HG03442 (cell line): Measurements from ENCODE around the gene ZNF584.

Experiments used
- ATAC-seq: cut with Tn5 transposase; IDR thresholded peaks from one replicate; pipeline ENCODE4 v1.9.1; 2021; ENCODE audit warnings: mild to moderate bottlenecking, moderate library complexity; ENCODE audit not compliant: unreplicated experiment

The ZNF584 gene

DNA sequence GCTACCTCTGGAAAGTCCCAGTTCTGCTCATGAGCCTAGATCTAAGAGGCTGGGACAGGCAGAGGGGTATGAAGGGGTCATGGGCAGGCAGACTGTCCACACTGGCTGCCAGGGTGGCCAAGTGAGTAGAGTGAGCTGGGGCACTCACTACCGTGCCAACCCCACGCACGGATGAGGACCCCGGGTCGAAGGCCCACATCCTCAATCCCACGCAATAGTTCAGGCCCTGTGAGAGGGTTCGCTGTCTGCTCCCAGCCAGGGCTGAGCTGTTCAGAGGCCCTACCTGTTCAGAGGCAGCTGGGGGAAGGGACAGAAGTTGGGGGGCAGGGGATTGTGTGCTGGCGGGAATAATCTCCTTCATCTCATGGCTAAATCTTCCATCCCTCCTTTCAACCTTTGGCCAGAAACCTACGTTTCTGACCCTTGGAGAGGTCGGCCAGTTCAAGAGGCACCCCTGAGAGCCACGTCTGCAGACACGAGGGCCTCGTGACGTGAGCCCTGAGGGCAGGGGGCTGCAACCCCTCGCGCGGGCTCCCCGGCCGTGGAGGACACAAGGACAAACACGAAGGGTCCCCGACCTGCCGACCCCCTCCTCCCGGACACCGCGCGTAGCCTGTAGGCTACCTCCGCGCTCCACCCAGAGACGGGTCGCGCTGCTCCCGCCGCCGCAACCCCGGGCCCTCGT, 22.4 kb upstream of the ZNF584 start:
- ATAC-seq = peak; percentile 7

DNA sequence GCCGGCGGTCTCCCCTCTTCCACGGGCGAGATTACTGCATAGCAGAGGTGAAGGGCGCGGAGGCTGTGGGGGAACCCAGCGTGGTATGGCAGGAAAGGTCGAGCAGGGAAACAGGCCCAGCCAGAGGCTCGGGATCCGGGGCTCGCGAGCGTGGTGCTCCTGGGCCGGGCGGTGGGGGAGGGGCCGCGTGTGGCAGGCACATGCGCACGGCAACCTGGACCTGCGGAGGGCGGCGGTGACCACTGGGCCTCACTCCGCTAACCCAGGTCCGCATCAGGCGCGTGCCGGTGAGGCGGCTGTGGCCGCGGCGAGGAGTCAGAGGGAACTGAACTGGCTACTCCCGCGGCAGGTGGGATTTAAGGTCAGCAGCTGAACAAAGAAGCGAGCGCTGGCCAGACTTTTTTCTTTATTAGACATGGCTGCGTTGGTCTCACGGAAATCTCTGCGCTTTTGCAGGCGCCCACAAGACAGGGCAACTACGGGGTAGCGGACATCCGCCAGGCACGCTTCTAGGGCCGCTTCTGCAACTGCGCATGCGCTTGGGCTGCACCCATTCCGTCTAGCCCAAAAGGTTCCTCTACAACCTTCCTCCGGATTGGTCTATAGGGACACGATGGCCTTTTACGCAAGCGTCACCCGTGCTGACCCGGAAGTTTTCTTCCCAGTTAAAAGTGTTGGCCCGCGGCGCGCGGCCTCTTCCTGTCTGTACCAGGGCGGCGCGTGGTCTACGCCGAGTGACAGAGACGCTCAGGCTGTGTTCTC, 21.7 kb upstream of the ZNF584 start, which contains the start of gene RPS5:
TSS of gene RPS5 (plus strand) at position 694 of the 762 bp plus-strand sequence. CDS start 869 bp downstream, outside the sequence.
- peak; percentile 84 for ATAC-seq

DNA sequence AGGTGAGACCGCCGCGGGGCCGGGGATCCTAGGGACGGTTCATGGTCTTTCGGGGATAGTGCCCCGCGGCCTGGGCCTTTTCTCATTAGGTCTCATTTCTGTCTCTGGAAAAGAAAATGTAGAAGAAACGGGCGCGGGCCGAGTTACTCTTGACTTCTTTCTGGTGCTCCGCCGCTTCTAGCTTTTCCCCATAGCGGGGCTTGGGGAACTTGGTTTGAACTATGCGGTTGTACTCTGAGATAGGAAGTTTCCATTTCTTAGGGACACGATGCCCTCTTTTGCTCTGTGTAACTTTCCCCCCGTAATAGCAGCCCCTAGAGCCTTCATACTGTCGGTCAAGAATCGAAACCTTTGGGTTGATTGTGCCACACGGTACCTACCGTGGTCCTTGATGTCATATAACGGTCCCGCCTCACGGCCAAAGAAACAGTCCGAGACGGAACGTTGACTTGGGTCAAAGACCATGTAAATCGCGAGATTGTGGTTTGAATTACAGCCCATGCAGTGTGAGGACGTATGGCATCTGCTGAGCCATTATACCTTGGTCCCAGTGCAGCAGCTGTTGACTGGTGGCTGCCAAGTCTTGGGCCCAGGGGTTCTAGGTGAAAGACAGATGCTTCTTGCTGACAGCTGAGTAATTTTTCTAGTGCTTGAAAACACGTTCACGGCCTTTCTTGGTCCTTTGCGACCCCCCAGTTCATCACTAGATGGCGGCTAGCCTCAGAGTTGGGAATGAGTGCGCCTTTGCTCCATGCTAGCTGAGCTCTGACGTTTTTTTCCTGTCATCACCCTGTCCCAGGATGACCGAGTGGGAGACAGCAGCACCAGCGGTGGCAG, 20.9 kb upstream of the ZNF584 start:
- ATAC-seq = no peak

DNA sequence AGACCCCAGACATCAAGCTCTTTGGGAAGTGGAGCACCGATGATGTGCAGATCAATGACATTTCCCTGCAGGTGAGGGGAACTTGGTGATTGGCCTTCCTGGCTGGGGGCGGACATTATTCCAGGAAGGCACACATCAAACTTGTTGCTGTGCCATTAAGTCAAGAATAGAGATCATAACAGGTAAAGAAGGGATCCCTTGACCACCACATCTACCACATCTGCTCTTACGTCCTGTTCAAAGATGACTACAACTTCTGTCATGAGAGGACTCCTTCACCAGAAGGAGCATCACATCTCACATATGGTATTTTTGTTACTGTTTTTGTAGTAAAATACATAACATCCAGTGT, 20.3 kb upstream of the ZNF584 start:
- ATAC-seq = no peak

DNA sequence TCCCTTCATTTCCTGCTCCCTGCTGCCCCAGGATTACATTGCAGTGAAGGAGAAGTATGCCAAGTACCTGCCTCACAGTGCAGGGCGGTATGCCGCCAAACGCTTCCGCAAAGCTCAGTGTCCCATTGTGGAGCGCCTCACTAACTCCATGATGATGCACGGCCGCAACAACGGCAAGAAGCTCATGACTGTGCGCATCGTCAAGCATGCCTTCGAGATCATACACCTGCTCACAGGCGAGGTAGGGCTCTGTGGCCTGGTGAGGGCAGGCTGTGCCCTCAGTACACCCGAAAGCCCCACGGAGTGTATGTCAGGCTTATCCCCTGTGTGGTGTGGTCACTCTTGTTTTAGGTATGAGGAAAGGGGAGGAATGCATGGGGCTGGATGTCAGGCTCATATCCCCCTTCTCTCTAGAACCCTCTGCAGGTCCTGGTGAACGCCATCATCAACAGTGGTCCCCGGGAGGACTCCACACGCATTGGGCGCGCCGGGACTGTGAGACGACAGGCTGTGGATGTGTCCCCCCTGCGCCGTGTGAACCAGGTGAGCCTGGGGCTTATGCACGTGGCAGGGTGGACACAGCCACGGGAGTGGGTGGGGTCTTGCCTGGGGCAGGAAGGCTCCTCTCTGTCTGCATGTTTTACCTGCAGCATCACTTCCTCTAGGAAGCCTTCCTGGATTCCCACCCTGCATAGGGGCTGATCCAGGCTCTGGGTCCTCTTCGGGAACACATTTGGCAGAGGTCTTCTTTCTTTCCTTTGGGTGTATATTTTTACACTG, 15.3 kb upstream of the ZNF584 start:
- ATAC-seq = no peak

DNA sequence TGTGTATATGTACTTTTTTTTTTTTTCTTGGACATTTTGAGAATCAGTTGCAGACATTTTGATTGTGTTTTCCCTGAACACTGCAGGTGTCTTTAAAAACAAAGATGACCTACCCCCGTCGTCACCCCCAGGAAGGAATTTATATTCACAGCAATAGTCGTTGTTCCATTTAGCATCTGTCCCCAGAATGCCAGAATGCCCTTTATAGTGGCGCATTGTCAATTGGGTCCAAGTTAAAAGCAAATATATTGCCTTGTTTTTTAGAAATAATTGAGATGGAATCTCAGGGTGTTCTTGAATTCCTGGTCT, 14.8 kb upstream of the ZNF584 start:
- ATAC-seq = no peak

DNA sequence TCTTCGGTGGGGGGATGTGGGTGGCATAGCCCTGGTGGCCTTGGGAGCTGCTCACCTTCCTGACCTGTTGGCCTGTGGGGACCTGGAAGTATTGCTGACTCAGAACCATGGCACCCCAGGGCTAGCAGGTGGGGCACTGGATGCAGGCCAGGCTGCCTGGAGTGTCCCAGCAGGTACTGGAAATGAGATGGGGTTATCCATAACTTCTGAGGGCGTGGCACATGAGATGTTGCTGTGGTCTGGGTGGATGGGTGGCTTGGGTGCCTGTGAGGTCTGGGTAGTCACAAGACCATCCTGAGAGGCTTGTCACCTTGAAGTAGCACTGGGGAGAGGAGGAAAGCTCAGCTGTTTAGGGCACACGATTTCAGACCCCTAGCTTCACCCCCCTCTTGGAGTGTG, 13.6 kb upstream of the ZNF584 start:
- ATAC-seq = no peak

DNA sequence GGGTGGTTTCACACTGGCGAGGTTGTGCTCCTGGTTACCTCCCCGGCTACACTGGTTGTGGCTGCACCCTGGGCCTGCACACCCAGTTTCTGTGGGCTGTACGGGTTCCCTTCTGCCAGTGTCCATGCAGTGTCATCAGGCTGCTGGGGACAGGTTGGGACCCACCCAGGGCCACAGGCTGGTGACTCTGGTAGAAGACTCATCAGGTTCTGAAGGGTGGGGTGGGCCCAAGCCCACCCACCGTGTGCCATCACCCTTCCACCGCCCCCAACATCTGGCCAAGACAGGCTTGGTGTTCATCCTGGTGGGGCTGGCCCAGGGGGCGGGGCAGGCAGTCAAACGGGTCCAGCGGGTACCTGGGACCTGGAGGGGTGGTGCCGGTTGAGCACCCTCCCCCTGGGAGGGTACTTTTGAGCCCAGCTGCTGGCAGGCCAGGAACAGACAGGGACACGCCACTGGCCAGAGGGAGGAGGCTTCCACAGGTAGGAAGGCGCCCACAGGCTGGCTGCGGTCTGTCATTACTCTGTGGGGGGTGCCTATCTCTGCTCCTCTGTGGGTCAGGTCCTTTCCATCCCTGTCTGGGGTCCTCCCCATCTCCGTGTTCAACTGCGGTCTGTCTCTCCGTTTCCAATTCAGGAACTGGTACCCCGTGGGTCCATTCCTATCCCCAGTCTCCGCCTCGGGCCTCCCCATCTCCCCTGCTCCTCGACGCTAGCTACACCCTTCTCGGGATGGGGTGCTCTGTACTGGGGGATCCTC, 13.1 kb upstream of the ZNF584 start, which contains the start of gene RNF225:
TSS of gene RNF225 (plus strand) at position 437 of the 759 bp plus-strand sequence. CDS start 434 bp downstream, outside the sequence.
- ATAC-seq = no peak

DNA sequence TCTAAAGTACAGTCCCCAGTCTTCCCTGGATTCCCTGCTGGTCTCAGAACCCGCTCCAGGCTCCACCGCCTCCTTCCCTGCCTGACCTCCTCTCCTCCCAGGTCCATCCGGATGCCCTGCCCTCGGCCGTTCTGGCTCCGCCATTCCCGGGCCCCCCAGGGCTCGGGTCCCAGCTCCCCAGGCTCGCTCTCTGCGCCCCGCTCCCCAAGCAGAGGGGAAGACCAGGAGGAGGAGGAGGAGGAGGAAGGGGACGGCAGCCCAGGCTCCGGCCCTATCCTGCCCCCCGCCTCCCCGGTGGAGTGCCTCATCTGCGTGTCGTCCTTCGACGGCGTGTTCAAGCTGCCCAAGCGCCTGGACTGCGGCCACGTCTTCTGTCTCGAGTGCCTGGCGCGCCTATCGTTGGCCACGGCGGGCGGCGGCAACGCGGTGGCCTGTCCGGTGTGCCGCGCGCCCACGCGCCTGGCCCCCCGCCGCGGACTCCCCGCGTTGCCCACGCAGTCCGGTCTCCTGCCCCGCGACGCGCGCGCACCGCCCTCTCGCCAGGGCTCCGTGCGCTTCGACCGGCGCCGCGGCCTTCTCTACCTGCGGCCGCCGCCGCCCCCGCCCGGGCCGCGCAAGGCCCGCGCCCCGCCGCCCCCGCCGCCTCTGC, 12.3 kb upstream of the ZNF584 start:
- no peak for ATAC-seq

DNA sequence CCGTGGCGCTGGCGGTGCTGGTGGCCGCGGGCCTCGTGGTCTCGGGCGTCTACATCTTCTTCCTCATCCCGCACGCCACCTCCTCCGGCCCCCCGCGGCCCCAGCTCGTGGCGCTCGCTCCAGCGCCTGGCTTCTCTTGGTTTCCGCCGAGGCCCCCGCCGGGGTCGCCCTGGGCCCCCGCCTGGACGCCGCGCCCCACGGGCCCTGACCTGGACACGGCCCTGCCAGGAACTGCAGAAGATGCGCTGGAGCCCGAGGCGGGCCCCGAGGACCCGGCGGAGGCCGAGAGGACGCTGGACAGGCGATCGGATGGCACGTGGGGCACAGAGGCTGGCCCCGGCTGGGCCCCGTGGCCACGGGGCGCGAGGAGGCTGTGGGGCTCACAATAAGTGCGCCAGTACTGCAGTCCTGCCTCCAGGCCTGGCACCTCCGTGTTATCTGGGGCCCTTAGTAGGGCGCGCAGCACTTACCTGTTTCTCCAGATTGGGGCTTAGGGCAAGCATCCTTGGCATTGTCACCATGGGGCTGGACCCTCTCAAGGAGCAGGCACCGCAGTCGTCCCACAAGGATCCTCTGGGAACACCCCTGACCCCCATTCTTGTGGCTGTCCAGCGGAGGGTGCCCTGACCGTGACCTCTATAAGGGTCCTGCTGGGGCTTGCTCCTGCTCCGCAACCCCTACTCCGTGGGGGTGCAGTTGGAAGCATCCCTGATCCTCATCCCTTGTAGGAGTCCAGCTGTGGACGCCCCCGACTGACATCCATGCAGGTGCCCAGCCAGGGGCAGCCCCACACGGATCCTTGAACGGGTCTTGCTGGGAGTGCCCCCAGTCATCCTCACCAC, 11.5 kb upstream of the ZNF584 start:
- ATAC-seq = no peak

DNA sequence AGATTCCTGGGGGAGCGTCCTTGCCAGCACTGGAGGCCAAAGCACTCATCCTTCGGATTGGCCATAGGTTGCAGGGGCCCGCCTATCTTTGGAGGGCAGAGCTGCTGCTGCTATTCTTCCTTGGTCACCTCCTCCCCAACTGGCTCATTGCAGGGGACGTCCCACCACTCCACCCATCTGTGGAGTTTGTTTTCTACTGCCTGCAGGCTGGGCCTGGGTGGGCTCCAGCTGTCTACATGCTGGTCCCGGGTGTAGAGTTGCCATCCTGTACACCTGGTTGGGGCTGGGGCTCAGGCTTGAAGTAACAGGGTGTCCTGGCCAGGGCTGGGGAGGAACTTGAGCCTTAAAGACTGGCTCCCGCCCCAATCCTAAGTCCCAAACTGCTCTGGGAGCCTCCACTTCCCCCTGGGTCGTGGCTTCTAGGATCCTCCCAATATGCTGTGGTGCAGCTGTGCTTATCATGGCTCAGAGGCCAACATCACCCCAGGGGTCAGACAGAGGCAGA, 10.9 kb upstream of the ZNF584 start:
- ATAC-seq = no peak

DNA sequence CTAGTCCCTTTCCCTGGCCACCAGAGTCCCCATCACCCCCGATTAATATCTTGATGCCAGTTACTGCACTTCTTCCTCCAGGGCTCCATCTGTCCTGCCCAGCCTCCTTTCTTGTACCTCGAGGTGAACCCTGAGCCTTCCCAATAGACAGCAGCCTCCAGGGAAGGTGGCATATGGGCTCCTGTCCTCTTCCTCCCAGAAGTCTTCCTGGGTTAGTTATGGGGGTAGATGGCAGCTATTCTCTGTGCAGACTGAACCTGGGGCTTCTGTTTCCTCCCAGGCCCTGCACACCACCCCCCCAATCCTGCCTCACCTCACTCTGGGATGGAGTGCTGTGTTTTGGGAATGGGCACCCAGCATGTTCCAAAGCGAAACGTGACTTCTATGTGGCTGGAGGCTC, 10.4 kb upstream of the ZNF584 start:
- ATAC-seq = no peak

DNA sequence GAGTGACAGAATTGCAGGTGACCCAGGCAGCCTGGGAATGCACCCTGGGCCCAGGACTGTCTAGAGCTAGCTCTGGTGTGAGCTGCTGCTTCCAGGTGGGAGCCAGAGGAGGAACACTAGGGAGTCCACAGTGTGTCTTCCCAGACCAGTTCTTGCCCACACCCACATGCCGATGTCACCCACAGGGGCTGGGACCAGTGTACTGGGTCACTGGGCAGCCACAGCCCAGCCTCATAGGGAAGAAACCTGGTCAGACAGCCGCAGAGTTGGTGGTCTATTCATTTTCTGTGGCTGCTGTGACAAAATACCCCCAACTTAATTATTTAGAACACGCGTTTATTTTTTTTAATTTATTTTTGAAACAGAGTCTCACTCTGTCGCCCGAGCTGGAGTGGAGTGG, 9.9 kb upstream of the ZNF584 start:
- no peak for ATAC-seq

DNA sequence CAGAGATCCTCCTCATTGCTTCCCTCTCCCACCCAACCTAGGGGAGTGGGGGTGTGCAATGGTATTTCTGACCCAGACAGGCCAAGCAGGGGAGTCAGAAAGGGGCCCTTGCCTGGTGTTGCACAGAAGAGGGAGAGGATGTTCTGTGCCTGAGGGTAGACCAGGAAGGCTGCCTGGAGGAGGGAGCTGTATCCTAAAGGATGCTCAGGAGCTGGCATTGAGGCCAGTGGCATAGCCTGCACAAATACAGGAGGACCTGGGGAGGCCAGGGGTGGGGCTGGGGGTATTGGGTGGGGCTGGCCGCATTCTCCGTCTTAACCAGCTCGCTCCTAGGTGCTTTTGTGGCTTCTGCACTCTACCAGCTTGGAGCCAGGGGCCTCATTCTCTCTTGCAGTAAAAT, 8.5 kb upstream of the ZNF584 start:
- no peak for ATAC-seq

DNA sequence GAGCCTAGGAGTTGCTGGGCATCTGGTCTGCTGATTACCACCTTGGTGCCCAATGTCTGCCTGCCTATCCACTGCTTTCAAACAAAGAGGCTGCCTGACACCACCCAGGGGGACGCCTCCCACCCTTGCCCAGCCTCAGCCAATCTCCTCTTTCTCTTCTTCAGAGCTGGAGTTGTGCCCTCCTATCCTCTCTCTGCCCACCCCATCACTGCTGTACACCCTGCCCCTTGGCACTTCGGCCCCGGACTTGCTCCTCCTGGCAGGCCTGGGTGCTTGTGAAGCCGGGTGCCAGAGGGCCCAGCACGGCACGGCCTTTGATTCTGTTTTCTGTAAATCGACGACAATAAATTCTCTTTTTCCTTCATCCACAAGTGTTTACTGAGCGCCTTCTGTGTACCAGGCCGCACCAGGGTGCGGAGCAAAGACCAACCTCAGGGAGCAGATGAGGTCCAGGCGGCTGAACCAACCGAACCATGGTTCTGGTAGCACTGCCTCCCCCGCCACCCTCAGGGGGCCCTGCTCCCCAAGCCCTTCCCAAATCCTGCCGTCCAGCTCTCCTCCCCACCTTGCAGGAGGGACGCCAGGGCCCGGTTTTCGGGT, 8.0 kb upstream of the ZNF584 start:
- no peak for ATAC-seq

DNA sequence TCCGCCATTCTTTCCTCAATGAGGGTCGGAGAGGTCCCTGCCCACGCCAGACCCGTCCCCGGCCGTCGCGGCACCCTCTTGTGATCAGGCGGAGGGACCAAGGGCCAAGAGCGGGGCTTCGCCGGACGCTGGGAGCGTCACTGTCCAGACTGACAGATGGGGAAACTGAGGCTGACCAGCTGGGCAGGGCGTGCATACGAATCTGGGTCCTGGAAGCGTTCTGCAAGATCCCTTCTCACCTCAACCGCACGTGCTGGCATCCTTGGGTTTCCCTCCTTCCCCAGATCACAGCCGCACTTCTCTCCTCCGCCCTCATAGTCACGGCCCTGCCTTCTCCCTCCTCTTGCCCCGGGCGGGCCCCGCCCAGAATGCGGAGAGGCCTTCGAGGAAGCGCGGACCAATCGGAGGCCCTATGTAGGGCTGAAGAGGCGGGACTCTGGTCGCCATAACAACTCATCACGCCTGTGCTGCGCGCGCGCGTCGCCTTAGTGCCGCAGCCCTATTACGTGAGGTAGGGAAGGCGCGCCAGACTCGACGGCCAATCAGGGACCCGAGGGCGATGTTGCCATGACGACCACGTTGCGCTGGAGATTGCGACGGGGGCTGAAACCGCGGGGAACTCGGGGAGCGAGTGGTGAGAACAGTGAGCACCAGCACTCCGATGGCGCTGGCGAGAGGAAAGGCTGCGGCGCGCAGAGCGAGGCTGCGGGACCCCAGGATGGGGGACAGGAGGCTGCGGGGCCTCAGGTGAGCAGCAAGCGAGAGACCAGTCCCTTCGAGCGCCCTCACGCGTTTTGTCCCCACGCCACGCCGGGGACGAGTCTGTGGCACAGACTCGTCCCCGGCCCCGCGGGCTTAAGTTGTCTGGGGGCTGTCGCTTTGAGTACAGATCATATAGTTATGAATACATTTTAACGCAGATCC, 7.3 kb upstream of the ZNF584 start:
- peak; percentile 98 for ATAC-seq

DNA sequence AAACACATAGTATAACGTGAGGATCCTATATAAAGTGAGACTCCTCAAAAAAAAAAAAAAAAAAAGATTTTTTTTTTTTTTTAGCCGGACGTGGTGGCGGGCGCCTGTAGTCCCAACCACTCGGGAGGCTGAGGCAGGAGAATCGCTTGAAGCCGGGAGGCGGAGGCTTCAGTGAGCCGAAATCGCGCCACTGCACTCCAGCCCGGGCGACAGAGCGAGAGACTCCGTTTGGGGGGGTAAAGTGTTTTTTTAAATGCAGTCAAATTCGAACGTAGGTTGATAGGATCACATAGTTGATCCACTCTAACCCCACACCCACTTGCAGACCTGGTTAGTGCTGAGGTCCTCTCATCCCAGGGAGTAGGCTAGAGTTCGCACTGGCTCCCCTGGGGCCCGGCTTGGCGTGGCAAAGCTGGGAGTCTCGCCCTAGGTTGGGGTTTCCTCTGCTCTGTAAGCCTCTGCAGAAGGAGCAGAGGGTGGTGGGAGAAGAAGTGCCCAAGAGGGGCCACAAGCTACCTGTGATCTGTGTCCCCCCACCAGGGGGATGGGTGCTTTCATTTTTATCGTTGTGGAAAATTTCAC, 6.5 kb upstream of the ZNF584 start:
- no peak for ATAC-seq
